LNCaP clone FGC (cell line): ENCODE measurements around the gene ZNF248.
A peak's percentile ranks its signal among the peaks of the same experiment; 100 is the strongest.

Experiments
- DNase-seq: peaks from one replicate; pipeline ENCODE4 v3.0.0-alpha.2; 2011; ENCODE audit warnings: low read depth
- H3K4me3 ChIP-seq: 2 replicates; pipeline ENCODE4 v1.5.1; 2011; ENCODE audit warnings: mild to moderate bottlenecking, low read depth, low read length, control low read depth
- CTCF ChIP-seq: IDR thresholded peaks from 2 replicates; pipeline ENCODE4 v1.5.1; 2012; ENCODE audit warnings: mild to moderate bottlenecking; ENCODE audit not compliant: control insufficient read depth, insufficient read depth; ENCODE audit errors: extremely low read depth

The ZNF248 gene

DNA sequence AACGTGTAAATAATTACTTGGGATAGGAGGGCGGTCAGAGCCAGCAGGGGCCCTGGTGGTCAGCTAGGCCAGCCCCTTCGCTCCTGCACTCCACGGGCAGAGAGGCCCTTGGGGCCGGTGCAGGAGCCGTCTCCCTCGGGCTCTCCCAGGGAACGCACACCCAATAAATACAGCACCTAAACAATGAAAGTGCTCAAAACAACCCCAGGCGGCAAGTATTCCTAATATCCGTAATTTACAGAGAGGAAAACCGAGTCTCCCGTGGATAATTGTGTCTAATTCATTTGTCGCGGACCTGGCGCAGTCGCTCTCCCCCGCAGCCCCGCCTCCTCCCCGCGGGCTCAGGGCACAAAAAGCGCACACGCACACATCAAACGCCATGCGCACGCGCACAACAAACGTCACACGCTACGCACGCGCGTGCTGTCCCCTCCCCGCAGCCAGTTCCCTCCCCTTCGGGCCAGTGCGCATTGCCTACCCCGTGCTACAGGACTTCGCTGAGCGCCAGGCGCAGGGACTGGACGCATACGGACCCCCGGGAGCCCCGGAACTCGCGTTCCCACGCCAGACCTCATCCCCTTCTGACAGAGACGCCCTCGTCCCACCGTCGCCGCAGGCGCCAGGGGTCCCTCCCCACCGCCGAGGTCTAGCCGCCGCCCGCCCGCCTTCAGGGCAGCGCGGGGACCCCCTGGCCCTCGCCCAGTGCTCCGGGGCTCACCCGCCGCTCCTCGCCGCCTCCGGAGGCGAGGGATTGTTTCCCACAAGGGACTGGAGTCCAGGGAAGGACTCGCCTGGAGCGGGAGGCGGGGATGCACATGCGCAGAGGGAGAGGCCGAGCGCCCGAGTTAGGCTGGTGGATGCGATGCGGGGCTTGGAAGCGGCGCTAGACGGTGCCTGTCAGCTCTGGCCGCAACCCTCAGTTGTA, at the start of gene ZNF248:
Gene ZNF248 (minus strand): TSS at position 324 of the 925 bp plus-strand sequence. CDS start 1,300 bp downstream, outside the sequence.
- peak; percentile 29; the same call in 1 of the 2 replicates for TF ChIP-seq CTCF
- peak; percentile 94 for DNase-seq
- peak within 1 kb of the TSS; percentile 94 for H3K4me3 ChIP-seq

DNA sequence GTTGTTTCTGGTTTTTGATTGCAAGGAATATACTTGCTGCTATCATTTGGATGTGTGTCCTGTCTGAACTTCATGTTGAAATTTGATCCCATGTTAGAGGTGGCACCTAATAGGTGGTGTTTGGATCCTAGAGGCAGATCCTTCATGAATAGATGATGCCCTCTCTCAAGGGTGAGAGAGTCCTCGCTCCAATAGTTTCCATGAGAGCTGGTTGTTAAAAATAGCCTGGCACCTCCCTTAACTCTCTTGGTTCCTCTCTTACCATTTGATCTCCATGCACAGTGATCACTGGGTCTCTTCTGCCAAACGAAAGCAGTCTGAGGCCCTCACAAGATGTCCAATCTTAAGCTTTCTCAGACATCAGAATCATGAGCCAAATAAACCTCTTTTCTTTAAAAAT, 49.0 kb upstream of the ZNF248 start:
- TF ChIP-seq CTCF, result no peak
- H3K4me3 ChIP-seq, result no peak overlapping the region
- DNase-seq, result no peak

- H3K4me3 ChIP-seq, result no peak overlapping the region
- no peak for TF ChIP-seq CTCF
- DNase-seq, result no peak
Observed at GRCh38 chr10:37896436-37896835, 39.0 kb upstream of the ZNF248 start.

DNA sequence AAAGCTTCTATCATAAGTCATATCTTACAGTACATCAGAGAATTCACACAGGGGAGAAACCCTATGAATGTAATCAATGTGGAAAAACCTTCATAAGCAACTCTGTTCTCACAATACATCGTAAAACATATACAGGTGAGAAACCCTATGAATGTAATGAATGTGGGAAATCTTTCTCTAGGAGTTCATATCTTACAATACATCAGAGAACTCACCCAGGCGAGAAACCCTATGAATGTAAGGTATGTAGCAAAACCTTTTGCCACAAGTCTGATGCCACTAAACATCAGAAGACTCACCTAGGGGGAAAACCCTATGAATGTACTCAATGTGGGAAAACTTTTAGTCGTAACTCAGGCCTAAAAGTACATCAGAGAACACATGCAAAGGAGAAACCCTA, 38.3 kb upstream of the ZNF248 start:
- no peak for DNase-seq
- H3K4me3 ChIP-seq, result no peak overlapping the region
- TF ChIP-seq CTCF, result no peak

DNA sequence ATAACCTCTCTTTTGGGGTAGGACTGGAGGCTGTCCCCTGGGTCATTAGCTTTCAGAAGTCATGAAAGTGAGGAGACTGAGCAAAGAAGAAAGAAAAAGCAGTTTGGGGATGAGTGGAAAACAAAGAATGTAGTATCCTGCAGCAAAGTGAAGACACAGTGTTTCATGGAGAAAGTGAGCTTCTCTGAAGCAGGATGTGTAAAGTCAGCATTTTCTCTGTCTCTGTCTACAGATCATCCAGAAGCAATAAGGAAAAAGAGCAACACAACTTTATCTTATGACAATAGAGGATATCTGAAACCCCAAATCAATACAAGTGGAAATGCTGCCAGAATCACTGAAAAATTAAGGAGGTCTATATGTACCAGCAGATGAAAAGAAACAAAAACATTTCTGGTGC, 28.4 kb upstream of the ZNF248 start:
- no peak for TF ChIP-seq CTCF
- no peak for DNase-seq
- no peak overlapping the region for H3K4me3 ChIP-seq

- no peak overlapping the region for H3K4me3 ChIP-seq
- no peak for TF ChIP-seq CTCF
- DNase-seq, result no peak
Observed at GRCh38 chr10:37872955-37873354, 15.5 kb upstream of the ZNF248 start.
